SW480 (cell line): Measurements from ENCODE around the gene FGF11.
"Not testable (repeated sequence)": the region's sequence is repeated elsewhere in the genome, so short reads cannot be mapped to it uniquely, and the experiment has no call there.

ENCODE experiments used
- DNase-seq: peaks from one replicate; pipeline ENCODE4 v3.0.0-alpha.2; 2016; ENCODE audit warnings: low spot score

FGF11 gene

DNA sequence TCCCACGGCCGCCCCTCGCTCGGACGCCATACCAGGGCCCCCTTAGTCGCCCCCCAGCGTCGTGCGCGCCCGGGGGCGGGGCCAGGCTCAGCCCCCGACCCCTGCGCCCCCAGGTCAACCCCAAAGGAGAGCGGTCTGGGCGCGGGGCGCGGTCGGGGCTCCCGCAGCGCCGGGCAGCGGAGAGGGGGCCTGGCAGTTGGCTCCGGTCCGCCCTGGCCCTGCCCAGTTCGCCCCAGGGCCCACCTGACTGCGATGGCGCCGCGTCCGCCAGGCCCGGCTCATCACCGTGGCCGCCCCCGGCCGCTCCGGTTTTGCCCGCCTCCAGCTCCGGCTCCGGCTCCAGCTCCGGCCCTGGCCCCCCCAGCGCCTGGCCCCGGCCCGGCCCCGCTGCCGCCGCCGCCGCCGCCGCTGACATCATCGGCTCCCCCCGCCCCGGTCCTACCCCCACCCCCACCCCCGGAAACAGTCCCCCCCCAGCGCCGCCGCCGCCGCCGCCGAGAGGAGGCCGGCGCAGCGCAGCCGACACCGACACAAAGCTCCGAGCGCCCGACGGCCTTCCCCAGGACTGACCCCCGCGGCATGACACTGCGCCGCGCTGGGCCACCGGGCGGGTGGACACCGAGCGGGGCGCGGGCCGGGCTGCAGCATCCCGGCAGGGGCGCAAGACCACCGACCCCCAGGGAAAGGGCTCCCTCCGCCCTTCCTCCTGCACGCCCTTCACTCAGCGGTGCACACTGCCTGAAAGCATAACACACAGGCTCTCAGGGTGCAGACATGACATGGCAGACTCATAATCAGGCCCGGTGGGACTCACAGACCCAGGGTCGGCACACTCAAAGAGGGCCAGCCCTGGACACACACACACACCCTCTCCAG is 40.1 kb downstream of the FGF11 start, which contains the start of gene ZBTB4:
Gene ZBTB4 (minus strand): TSS at position 419 of the 876 bp plus-strand sequence. CDS start 12,830 bp downstream, outside the sequence.
- DNase-seq: peak; percentile 66

DNA sequence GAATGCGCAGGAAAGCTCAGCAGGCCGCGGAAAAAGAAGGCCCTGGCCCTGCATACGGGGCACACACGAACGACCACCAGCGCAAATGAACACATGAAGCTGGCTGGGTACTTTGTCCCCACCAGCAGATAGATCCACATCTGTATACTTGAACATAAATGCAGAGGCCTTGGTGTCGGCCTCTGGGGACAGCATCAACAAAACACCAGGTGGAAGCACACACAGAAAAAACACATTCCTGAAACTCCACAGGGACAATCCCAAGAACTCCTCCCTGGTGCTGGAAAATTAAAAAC is 40.7 kb downstream of the FGF11 start:
- no peak for DNase-seq

DNA sequence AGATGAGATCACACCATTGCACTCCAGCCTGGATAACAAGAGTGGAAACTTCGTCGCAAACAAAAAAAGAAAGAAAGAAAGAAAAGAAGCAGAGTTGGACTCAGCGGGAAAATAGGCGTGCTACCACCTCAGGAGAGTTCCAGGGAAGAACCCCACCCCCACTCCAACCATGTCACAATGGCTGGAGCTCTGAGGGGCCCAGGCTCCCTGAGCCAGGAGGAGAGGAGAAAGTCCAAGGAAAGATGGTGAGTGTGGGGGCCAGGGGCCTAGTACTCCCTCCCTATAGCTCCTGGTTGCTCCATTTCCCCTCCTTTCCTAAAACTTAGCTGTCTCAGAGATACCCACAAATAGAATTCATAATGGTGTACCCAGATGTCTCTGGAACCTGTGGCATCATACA is 42.0 kb downstream of the FGF11 start, which contains the start of gene SLC35G6:
Gene SLC35G6 (plus strand): TSS at position 172 of the 400 bp plus-strand sequence. CDS start 71 bp downstream, at position 243.
- not testable (repeated sequence) for DNase-seq

DNA sequence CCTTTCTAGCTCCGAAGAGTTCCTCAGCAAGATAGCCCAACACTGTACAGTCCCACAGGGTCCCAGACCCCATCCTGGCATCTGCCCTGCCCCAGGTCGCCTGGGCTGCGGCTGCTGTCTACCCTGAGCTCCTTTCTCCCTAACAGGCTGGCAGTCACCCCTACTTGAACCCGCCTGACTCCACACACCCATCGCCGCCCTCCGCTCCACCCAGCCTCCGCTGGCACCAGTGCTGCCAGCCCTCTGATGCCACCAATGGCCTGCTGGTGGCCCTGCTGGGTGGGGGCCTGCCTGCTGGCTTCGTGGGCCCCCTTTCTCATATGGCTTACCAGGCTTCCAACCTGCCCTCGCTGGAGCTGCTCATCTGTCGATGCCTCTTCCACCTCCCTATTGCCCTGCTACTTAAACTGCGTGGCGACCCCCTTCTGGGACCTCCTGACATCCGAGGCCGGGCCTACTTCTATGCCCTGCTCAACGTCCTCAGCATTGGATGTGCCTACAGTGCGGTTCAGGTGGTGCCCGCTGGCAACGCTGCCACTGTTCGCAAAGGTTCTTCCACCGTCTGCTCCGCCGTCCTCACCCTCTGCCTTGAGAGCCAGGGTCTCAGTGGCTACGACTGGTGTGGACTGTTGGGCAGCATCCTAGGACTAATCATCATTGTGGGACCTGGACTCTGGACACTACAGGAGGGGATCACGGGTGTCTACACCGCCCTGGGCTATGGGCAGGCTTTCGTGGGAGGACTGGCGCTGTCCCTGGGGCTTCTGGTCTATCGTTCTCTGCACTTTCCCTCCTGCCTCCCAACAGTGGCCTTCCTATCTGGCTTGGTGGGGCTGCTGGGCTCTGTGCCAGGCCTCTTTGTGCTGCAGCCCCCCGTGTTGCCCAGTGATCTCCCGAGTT is 42.8 kb downstream of the FGF11 start:
- DNase-seq: not testable (repeated sequence)

DNA sequence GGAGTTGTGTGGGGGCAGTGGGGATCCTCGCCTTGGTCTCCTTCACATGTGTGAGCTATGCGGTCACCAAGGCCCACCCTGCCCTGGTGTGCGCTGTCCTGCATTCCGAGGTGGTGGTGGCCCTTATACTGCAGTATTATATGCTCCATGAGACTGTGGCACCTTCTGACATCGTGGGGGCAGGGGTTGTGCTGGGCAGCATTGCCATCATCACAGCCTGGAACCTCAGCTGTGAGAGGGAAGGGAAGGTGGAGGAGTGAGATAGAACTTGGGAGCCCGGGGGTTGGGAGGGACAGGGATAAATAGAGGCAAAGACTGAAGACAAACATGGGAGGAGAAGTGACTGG is 43.4 kb downstream of the FGF11 start:
- not testable (repeated sequence) for DNase-seq

DNA sequence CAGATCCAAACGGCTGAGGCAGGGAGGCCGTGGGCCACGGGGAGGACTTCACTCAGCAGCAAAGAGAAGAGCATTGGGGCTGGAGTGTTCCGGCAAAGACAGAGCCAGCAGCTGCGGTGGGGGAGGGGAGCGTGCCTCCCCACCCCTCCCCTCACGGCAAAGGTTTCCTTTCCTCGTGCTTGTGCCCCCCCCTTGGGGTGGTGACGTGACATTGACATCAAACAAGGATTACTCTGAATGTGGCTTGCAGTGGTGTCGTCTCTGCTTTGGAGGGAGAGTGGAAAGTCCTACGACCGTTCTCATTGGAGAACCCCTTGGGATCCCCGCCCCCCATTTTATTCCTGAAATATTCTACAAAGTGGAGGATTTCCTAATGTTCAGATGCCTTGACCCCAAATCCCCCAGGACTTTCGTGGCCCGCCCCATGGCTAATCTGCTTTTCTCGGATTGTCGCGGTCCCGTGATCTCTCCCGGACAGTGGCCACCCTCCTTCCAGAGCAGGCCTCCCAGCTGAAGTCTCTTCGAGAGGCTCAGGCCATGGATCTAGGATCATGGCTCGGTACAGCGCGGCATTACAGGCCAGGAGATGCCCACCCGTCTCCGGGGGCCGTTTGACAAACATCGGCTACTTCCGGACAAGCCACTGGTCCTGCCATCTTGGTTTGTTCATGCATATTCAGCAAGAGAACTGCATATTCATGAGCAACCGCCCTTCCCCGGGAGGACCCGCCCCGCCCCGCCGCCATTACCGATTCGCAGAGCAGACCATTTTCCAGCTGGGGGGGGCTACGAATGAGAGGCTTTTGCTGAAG is 44.1 kb downstream of the FGF11 start:
- peak; percentile 95 for DNase-seq

DNA sequence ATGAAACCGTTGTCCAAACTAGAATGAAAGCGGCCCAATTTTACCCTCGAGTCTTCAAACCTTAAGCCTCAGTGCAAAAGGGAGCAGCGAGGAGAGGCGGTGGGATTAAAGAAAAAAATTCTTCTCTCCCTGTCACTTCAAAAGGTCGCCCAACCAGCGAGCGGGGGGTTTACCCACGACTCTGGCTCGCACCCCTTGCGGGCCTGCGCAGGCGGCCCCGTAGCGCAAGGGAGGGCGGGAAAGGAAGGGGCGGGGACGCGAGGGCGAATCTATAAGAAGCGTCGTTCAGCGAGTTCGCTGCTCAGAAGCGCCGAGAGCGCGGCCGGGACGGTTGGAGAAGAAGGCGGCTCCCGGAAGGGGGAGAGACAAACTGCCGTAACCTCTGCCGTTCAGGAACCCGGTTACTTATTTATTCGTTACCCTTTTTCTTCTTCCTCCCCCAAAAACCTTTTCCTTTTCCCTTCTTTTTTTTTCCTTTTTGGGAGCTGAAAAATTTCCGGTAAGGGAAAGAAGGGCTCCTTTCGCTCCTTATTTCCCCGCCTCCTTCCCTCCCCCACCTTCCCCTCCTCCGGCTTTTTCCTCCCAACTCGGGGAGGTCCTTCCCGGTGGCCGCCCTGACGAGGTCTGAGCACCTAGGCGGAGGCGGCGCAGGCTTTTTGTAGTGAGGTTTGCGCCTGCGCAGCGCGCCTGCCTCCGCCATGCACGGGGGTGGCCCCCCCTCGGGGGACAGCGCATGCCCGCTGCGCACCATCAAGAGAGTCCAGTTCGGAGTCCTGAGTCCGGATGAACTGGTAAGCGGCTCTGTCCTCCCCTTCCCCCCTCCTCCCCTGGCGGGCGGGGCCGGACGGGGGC is 45.0 kb downstream of the FGF11 start, which contains the start of gene POLR2A:
Gene POLR2A (plus strand): TSS at position 300 of the 852 bp plus-strand sequence.
- peak; percentile 94 for DNase-seq

DNA sequence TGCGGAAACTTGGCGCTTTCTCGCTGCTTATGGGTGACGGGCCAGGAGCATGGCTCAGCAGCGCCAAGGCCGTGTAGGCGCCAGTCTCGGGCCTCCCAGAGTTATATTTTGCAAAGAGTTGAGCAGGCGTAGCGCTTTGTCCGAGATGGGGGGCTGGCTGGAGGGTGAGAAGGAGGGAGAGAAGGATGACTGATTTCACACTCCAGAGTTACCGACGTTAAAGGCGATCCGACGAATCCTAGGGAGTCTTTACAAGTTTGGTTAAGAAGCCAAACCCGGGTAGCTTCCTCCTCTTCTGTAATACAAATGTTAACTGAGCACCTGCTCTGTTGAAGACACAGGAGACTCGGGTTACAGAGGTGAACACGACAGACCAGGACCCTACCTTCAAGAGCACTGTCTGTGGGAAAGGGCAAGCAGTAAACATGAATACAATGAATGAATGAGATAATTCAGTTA is 45.6 kb downstream of the FGF11 start:
- peak; percentile 38 for DNase-seq

DNA sequence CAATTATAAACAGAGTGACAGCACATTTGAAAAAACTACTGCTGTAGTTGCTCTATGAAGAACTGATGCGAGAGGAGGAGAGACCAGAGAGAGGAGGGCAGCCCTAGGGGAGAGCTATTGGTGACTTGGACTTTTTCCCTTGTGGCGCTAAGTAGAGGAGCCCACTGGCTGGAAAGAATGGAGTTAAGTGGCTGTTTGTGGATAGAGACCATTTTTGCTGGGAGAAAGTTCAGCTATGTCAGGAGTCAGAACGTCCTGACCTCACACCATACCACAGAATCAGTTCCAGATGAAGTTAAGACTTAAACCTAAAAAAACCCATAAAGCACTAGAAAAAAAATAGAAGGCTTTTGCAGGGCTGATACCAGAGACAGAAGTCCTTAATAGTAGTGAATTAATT is 46.9 kb downstream of the FGF11 start:
- DNase-seq: no peak

DNA sequence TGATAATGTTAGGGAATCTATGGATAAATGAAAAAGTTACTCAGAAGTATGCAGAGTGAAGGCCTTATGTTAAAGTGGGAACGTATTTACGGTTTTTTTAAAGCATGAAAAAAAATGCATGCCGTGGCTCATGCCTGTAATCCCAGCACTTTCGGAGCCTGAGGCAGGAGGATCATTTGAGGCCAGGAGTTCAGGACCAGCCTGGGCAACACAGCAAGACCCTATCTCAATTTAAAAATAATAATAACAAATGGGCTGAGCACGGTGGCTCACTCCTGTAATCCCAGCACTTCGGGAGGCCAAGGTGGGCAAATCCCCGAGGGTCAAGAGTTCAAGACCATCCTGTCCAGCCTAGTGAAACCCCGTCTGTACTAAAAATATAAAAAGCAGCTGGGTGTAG is 50.8 kb downstream of the FGF11 start:
- DNase-seq: no peak

DNA sequence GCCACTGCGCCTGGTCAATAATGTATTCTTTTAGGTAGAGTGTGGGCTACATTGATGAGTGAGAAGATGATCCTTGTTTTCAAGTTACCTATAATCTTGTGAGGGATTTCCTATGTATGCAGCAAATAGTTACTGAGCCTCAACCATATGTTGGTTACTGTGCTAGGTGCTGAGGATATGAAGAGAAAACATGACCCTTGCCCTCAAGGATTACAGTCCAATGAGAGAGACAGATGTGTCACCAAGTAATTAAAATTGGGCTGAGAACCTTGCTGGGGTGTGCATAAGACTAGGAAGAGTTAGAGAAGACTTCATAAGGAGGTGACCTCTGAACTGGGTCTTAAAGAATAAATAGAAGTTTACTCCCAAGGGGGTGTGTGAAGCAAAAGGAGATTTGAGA is 52.3 kb downstream of the FGF11 start:
- no peak for DNase-seq

DNA sequence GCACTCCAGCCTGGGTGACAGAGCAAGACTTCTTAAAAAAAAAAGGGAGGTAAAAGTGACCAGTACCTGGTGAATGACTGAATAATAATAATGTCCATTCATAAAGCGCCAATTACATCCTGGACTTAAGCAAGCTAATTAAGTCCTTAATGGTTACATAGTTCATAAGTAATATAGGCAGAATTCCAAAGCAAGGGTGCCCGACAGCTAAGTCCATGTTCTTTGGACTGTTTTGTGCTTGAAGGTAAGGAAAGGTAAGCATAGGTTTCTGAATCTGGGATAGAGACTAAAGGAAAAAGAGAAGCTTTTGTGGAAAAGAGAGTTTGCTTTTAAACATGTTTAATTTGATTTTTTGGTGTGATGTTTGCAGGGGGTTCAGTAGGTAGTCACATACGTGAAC is 54.6 kb downstream of the FGF11 start:
- no peak for DNase-seq
